ENCODE results near the gene CPA1.

- TF ChIP-seq YY1 (IDR thresholded peaks at IDR 0.05; ENCODE audit: low read depth) (no peak), FOXM1 (IDR thresholded peaks at IDR 0.05; ENCODE audit: borderline replicate concordance, low read depth) (no peak)
Measured at GRCh38 chr7:130369110-130369711, 11.1 kb upstream of the CPA1 start.
